Activated CD4-positive, alpha-beta T cell treated with anti-CD3 and anti-CD28 coated beads, Interleukin-2, amount 50 U/mL, for 16 hours (primary cell): ENCODE data around the gene CDC26.
A peak's percentile ranks its signal among the peaks of the same experiment; 100 is the strongest.
"Not testable (repeated sequence)": the region's sequence is repeated elsewhere in the genome, so short reads cannot be mapped to it uniquely, and the experiment has no call there.

ENCODE experiments used
- DNase-seq: peaks from one replicate; pipeline ENCODE4 v3.0.0-alpha.2; 2020

The CDC26 gene

GRCh38 chr9:113235701-113236255 is 39.6 kb downstream of the CDC26 start:
- not testable (repeated sequence) for DNase-seq

GRCh38 chr9:113231701-113232100 is 43.7 kb downstream of the CDC26 start:
- no peak for DNase-seq

- no peak for DNase-seq
Measured at GRCh38 chr9:113228130-113228665, 47.2 kb downstream of the CDC26 start.

DNA sequence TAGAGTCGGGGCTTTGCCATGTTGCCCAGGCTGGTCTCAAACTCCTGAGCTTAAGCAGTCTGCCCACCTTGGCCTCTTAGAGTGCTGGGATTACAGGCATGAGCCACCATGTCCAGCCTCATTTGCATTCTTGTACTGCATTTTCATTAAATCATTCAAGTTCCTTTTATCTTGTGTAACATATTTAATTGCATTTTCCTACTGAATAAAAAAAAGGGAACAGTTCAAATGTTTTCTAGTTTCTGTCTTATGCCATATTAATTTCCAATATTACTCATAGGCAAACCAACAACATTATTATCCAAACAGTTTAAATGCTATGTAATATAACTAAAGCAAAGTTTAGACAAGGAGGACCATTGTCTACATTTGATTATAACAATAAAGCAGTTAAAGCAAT is 47.9 kb downstream of the CDC26 start:
- no peak for DNase-seq

DNA sequence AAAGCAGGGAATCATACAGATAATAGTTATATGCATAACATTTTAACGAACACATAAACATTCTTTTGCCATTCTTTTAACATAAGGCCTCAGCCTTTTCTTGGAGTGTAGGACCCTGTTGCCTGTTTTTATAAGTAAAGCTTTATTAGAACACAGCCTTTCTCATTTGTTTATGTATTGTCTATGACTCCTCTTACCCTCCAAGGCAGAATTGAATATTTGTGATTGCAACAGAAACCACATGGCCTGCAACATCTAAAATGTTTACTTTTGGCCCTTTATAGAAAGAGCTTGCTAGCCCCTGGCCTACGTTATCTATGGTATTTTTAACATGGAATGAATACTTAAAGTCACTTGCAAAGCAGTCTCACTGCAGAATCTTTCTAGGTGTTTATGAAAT is 51.4 kb downstream of the CDC26 start:
- DNase-seq = no peak

GRCh38 chr9:113222482-113222841 is 52.9 kb downstream of the CDC26 start:
- DNase-seq = no peak

DNA sequence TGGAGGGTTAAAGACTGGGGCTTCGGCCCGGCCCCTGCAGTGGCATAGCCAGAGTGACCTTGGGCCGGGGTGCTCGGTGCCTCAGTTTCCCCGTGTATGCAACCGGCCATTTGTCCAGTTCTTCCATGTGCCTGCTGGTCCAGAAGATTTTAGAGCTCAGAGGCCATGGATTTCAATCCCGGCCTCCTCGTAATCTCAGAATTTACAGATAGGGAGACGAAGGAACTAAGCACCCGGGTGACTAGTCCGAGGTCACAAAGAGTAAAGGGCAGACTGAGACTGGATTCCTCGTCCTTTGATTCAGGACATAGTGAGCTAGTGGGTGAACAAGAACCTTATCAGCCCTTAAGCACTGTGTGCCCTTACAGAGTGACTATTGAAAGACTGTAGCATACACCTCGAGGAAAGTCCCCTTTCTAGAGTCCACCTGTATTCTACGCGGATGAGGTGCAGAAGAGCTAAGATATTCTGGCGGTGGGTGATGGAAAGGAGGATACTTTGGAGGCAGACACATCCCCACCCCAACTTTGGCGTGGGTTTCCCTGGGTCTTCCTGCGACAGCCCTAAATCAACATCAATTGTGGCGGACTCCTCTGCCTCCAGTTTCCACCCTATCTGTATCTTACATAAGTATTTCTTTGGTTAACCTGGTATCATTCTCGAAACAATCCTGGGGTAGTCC is 53.4 kb downstream of the CDC26 start:
- DNase-seq = no peak

DNA sequence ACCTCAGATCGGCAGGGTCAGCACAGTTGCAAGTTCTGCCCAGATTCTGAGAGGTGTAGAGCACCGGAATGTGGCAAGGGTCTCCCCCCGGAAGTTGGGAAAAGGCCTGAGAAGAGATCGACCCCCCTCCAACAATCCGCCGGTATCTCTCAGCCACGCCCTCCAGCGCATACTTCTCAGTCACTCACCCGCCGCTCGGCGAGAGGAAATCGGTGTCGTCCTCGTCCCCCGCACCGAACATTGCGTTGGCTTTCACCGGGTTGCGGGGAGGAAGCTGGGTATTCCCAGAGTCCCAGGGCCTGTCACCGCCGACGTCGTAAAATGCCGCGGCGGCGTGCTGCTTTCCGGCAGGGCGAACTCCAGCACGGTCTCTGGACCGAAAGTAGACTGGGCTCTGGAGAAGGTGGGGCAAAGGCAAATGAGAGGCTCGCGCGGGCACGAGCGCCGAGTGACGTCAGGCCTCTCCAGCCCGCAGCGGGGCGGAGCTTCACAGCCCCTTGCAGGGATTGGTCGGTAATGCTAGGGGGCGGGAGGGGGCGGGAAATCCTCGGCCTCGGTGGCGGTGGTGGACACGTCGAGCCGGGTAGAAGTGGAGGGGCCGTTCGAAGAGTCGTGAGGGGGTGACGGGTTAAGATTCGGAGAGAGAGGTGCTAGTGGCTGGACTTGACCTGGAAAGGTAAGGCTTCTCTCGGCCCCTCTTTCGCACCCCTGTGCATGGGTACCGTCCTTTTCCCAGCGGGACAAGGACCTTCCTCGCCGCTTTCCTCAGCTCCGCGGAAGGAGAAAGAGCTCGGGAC is 54.2 kb downstream of the CDC26 start, which contains the start of the genes FKBP15 and SLC31A1:
Gene FKBP15 (minus strand): TSS at position 275 of the 797 bp plus-strand sequence. CDS start 34 bp downstream, at position 241.
Gene SLC31A1 (plus strand): TSS at position 542 of the 797 bp plus-strand sequence. CDS start 34,605 bp downstream, outside the sequence.
- DNase-seq = peak; percentile 99

DNA sequence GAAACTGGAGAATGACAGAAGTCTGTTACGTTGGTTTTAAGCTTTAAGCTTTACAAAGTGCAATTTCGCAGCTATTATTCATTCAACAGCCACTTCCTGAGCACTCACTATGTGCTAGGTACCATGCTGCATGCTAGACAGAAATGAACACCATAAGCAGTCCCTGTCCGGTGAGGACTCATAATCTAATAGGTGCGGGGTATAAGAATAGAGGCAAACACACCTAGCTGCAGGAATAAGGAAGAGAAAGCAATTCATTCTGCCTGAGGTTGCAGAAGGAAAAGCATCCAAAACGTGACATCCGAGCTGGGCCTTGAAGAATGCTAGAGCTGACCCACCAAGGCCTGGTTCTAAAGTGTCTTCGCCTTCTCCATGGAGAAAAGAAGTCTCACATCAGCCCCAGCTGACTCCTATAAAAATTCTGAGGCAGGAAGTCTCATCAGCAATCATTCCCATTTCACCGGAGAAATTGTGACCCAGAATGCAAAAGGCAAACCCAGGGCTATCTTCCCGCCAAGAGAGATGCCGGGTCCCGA is 54.8 kb downstream of the CDC26 start:
- DNase-seq = peak; percentile 35

- peak; percentile 79 for DNase-seq
Measured at GRCh38 chr9:113219969-113220368, 55.4 kb downstream of the CDC26 start.

DNA sequence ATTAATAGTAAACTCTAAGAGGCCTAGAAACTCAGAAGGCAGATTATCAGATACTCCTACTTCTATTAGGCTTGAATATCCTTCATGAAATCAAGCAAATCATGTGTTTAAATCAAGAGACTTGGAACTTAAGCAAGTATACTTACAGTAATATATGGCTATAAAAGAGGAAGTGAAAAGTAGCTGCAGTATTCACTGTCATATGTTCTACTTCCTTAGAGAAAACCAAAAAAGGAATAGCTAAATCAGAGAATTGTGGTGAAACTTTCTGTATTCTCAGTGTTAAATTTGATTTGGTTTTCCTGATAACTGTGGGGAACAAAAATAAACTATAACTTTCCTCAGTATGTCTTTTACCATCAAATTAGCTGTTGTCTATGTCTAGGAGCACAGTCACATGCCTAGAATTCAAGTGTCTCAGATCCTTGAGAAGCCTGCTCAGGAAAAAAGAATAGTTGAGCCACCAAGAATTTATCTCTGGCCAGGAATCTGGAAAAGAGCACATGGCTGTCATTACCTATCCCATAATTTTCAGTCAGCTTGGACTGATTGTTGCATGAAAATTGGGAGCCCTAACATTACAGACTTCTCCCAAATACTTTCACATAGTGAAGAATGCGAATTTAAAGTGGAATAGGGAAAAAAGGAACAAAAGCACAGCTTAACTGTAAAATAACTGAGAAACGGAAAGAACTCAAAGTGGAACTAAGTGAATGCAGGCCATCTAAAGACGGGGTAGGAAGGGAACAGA is 56.0 kb downstream of the CDC26 start:
- no peak for DNase-seq
